NOMO-1 treated with dmso at 0.1 percent for 144 hours (cell line): Measurements from ENCODE around the gene MRGPRG.

Experiments used
- DNase-seq: peaks from one replicate; lab custom pipeline; 2025; ENCODE audit not compliant: unreplicated experiment; lab: John Stamatoyannopoulos, UW

The MRGPRG gene

DNA sequence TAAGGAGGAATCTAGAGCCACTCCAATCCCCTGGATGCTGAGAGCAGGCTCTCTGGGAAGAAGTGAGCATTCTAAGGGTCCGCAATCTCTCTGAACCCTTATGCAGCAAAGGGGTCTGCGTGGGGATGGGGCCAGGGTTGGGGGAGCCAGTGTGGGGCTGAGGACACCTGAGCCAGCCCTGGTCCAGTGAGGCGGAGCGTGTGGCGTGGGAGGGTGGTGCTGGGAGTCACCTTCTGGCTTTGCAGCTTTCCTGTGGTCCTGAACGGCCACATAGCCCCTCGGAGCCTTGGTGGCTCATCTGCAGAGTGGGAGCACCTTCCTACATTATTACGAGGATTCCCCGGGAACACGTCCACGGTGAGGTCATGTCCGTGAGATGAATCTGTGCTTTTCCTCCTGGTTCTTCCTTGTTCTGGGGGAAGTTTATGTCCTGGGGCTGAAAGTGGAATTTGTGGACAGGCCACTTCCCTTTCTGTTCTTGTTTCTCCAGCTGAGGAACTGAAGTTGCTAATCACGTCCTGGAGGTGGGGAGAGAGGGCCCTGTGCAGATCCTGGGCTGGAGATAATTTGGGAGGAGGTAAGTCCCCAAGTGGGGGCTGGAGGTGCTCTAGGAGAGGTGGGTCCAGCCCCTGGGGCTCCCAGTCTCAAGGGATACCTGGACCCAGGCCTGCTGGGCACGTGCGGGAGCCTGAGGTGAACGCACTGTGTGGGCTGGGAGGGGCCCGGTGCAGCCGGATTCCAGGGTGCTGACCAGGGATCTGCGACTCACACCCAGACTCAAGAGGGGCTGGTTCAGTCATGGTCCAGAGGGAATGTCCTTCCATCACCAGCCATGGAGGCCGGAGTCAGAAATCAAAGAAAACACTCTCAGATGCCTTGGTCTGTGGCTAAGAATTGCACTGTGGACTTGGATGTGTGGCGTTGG, 7.5 kb upstream of the MRGPRG start:
- peak; percentile 16 for DNase-seq

DNA sequence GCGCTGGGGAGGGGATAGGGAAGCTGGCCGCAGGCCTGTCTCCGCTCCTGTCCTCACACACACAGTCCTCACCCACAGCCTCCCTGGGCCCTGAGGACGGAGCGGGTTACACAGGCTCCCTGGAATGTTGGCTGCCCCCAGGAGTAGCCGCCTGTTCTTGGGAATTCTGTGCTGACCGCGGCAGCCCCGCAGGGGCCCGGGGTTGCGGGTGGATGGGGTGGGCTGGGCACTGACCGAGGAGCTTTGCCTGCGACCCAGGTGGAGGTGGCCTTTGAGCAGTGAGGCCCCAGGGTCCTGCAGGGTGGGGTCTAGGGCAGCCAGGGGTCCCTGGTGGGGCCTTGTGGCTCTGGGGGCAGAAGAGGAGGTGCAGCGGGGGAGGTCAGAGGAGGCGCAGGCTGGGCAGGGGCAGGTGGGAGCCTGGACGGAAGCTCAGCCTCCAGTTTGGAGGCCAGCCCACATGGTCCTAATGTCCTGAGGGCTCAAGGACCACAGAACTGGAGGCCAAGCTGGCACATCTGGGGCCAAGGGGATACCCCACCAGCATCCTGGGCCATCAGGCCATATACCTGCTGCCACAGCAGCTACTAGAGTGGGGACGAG, 6.6 kb upstream of the MRGPRG start:
- DNase-seq = no peak

DNA sequence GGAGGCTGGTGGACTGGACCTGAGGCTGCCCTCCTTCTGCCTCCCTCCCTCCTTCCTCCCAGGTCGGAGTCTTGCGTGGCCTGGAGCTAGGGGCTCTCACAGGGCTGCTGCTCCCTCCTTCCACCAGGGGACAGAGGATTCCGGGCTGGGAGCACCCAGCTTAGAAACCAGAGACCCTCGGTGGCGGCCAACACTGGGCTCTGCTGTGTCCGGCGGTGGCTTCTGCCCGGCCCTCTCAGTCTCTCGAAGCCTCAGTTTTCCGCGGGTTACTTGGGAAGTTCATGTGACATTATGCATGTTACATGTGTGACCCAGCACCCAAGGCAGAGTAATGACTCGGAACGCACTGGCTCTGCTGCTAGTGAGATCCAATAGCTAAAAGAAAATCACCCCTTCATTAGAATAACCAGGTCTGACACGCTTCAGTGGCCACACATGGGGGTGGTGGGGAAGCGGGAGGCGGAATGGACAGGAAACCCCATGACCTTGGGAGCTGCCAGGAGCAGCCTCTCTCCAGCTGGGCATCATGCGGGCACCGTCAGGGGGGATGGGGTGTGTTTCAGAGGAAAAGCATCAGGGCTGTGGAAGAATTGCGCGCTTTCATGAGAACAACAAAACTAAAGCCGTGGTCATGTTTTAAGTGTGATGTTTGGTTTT, 5.9 kb upstream of the MRGPRG start:
- no peak for DNase-seq

DNA sequence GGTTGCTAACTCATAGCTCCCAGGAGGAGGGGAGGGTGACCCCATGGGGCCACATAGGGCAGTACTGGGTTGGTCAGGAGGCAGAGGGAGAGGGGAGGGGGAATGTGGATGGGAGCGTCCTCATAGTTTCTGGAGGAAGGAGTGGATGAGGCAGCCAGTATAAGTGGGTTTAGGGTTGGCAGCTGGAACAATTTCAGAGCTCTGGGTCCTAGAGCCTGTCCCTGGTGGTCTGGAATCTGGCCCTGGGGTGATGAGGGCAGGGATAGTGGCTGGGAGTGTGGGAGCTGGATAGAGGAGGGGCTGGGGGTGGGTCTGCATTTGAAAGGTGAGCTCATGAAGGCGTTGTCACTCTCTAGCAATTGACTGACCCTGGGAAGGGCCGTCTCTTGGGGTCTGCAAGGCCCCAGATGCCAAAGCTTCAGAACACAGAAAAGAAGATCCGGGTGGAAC, 5.3 kb upstream of the MRGPRG start:
- DNase-seq = no peak

DNA sequence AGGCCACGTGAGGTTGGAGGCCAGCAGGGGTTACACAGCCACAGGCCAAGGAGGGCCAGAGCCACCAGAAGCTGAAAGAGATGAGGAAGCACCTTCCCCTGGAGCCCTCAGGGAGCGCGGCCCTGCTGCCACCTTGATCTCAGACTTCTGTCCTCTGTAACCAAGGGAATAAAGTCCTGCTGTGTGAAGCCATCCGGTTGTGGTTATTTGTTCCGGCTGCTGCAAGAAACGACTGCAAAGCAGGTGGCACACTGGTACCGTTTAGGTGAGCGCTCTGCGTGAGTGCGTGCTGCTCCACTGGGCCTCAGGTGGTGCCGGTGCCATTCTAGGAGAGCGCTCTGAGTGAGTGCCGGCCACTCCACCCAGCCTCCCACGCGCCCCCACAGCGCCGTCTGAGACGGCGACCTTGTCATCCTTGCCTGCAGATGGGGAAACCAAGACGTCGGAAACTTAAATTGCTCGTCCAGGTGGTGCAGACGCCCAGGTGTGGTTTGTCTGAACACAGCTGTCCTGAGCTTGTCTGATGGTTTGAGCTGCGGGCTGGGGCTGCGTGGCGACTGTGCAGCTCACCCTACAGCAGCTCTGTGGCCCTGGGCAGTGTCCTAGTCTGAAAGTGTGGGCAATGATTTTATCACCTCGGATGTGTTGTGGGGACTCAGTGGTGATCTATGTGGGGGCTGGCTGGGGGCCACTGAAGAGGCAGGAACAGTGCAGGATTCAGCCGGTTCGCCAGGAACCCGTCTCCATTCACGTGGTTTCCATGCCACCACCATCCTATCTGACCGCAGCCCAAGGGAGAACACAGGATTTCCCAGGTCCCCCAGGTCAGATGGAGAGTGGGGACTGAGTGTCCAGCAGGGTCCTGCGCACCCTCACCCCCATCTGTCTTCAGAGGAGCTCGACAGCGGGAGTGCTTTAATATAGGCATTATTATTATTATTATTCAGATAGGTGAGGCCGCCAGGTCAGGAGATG, 4.6 kb upstream of the MRGPRG start:
- DNase-seq = no peak

DNA sequence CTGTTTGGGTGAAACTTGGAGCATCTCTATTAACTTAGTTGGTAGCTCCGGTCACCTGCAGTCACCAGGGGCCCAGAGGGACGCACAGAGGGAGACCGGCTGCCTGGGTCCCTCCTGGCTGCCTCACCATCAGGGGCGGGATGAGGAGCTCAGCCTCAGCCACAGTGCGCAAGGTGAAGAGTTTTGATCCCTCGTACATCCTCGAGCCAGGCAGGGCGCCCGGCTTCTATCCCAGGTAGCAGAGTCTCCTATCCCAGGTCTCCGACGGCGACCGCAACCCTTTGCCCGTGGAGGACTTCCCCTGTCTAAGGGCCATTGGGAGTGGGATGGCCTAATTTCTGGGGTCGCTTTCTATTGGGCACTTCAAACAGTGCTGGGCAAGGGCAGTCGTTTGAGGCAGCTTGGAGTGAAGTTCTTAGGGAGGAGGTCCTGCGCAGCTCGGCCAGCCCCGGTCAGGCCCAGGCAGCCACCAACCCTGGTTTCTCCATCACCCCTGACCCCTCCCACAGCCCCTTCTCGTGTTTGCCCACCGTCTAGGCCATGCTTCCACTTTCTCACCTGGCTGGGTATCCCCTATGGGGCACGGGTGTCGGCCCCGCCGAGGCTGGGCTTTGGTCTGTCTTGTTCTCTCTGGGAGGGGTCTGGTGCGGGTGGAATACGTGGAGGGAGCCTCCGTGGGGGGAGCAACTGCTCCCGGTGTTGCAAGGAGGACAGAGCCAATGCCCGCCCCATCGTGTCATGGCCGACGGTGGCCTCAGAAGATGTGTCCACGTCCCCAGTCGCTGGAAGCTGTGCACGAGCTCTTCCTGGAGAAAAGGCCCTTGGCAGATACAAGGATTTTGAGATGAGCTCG, 3.6 kb upstream of the MRGPRG start:
- DNase-seq = no peak

DNA sequence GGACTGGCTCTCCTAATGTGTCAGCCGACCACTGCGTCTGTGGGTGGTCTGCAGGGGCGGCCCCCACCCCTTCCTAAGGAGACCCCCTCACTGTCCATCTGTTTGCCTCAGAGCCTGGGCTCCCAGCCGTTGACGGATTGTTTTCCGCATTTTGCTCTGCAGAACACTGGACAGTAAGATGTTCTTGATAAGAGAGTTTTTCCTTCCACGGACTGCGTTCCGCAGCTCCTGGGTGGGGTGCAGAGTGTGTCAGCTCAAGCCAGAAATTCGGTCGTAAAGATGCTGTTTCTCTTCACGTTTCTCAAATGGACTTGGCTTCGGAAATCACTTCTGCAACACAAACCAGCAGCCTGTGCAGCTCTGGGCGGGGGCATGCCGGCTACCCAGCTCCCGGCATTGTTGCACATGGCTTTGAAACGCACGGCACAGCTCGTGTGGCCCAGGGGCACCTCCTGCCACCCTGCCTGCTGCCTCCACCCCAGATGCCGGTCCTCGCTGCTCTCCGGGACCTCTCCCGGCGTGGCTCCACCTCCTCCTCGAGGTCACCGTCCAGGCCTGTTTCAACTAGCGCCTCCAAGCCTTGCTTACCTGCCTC, 2.9 kb upstream of the MRGPRG start:
- no peak for DNase-seq

DNA sequence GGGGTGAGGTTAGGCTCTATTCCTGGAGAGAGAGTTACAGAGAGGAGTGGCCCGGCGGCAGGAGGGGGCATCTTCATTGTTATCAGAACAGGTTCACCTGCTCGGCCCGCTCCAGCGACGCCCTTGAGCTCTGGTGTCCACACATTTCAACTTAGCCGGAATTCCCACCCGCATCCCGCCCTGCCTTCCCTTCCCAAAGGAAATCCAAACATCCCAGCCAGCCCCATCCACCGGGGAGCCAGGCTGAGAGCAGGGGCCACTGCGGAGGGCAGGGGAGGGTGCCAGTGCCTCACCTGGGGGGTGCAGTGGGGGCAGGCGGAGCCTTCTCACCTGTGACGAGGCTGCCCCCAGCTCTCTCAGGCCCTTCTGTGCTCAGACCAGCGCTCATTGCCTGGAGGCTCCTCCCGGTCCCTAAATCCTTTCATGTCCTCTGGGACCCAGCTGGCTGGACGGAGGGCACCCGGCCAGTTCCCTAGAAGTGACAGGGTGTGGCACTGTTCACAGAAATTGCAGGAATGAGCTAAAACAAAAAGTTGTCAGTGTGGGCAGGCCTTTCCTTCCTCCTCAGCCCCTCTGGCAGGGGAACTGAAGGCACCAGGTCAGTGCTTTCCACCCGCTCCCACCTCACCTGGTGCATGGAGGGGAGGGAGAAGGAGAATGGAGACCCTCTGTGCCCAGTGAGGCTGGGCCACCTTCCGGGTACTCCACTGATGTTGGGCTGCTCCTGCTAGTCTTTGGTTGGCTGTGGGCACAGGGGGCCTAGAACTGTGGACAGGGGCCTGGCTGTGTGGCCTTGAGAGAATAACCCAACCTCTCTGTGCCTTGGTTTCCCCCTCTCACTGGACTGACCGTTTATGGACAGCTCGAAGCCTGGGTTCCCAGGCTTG, 2.2 kb upstream of the MRGPRG start:
- DNase-seq = no peak

DNA sequence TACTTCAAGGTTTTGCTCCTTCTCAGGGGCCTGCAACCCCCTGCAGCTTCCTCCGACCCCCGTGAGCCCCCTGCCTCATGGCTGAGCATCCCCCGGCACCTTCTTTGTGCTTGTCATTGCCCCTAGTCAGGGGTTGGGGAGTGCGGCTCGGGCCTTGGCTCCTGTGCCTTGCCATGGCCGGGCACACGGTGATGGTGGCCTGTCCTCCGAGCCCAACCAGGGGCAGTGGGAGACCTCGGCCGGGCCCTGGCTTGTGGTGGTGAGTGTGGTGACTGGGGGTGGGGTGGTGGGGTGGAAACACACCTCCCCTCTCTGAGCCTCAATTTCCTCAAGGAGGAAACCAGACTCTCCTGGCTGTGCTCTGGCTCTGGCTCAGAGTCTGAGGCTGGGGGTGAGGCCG, 1.5 kb upstream of the MRGPRG start:
- DNase-seq = no peak

DNA sequence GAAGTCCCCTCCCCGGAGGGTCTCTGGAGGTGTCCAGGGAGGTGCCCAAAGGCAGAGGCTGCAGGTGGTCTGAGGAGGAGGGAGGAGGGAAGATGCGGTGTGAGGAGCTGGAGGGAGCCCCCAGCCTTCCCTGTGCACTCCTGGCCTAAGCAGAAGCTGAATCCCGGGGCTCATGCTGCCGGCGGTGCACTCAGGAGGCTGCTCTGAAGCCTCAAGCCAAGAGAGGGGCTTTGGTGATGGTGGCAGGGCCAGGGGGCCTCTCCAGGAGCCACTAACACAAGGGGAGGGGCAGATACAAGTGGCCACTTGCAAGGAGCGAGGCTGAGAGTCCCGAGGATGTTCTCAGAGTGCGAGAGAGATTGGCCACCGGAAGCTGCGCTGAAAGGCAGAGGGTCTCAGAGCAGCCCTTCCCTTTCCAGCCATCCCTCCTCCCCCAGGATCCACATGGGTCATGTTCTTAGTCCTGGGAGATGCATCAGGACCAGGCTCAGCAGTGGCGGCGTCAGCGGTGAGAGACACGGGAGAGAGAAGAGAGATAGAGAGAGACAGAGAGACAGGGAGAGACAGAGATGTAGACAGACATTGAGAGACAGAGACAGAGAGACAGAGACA, 774 bp upstream of the MRGPRG start:
- DNase-seq = no peak

DNA sequence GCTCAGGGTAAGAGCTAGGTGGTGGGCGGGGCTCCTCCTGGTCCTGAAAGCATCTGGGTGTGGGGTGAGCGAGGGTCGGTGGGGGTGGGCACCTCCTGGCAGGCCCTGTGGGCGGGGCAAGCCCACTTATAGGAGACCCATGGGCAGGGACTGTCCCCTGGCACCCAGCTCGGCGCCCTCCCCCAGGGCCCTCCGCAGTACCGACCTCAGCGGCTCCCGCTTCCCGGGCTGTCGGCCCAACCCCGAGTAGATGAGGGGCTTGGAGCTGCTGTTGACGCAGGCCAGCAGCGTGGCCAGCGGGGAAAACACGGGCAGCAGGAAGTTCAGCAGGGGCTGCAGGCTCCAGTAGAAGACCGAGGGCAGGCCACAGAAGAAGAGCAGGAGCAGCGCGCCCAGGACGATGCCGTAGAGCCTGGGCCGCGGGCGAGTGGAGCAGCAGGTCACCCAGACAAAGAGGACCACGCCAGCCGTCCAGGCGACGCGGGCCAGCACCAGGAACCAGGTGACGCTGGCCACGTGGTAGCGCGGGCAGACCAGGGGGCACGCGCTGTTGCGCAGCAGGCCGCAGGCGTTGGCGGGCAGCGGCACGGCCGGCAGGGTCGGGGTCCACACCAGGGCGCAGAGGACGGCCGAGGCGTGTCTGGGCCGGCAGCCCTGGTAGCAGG, 663 bp downstream of the MRGPRG start:
- DNase-seq = no peak

DNA sequence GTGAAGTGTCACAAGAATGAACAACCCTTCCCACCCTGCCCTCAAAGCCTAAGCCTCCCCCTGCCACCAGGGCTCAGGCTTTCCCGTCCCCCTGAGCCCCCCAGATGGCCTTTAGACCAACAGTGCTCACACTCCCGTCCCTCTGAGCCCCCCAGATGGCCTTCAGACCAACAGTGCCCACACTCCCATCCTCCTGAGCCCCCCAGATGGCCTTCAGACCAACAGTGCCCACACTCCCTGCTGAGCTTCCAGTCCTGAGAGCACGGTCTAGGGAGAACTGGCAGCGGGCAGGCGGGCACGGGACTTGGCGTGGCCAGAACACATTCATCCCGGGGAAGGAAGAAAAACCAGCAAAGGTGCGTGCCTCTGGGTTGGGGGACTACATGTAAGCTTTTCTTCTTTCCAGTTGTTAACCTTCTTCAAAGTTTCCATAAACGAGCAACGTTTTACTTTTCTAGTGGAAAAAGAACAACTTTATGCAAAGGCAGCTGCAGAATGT, 2.5 kb downstream of the MRGPRG start:
- DNase-seq = no peak

DNA sequence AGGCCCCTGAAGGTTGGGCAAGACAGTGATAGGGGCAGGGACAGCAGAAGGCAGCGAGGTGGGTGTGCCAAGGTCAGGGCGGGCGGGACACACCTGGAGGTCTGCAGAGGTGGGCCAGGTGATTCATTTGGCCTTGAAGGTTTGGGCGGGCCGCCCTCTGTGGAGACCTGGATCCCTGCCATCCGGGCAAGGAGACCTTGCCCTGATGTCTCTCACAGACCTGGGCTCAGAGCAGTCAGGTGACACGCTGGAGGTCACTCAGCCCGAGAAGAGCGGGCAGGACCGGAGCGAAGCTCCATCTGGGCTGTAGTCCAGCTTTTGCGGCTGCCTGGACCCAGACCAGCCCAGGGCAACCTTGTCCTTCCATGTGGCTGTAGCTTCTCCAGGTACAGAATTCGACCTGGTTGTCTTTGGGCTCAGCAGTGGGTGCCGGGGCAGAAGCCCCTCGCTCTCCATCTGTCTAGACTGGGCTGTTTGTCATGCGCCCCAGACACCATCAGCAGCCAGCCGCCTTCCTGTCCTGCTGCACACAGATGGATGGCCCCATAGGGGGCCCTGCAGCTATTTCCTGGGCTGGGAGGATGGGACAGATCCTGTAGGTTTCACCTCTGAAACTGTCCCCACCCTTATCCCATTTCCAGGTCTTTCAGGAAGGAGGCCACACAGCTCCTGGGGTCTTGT, 3.1 kb downstream of the MRGPRG start:
- DNase-seq = no peak

DNA sequence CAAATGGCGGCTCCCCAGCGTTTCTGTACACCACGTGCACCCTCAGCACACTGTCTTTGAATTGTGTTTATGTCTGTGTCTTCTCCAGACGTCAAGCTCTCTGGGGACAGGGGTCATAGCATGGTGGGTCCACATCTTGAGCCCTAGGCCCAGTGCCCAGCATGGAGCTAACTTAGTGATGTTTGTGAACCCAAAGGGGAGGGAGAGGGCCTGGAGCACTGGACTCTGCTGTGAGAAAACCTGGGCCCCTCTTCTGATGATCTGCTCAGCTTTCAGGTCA, 4.3 kb downstream of the MRGPRG start:
- no peak for DNase-seq

DNA sequence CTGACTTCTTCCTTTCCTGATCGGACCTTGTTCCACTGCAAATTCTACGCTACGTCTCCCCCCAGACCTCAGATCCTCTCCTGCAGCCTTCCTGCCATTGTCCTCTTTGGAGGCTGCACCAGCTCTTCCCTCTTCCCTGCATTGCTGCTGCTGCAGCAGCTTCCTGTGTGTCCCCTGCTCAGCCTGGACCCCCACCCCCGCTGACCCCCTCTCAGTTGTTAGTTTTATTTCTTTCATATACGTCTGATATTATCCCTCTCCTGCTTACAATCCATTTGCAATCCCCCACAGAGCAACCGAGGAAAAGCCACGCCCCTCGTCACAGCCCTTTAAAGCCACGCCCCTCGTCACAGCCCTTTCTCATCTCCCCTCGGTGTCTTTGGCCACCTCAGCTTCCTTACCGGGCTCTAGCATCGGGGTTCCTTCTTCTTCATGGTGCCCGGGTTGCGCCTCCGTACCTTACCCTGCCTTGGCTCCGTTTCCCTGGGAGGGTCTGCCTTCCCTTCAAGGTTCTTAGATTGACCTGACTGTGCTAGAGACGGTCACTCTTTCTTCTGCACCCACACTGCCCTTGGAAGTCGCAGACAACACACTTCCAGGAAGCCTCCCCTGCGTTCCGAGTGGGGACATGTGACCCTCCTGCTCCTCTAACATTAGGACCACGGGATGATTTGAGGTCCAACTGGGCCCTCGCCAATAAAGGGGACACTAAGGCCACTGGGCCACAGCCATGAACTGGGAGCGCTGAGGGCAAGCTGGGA, 4.8 kb downstream of the MRGPRG start:
- no peak for DNase-seq

DNA sequence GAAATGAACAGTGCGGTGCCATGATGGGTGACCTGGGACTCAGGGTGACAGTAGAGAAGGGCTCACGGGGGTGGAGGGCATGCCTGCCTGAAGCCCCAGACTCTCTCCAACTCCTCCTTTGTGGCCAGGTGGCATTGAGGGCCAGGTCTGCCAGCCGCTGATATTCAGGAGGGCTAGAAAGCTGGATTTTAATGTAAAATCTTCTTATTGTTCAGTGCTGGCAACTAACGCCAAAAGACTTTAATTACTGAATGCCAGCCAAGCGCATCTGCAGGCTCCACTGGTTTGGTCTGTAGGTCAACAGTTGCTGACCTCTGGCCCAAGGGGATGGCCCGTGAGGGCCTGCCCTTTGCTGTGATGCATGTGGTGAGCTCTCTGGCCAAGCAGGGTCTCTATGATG, 10.3 kb downstream of the MRGPRG start:
- DNase-seq = no peak
